GM21515 (cell line): Measurements from ENCODE around the gene SNRPF.
"Not testable (repeated sequence)": the region's sequence is repeated elsewhere in the genome, so short reads cannot be mapped to it uniquely, and the experiment has no call there.

Source experiments
- ATAC-seq: cut with Tn5 transposase; IDR thresholded peaks from one replicate; pipeline ENCODE4 v1.9.1; 2021; ENCODE audit not compliant: unreplicated experiment

Gene SNRPF

GRCh38 chr12:95858451-95859343 lies at the start of gene SNRPF:
Gene SNRPF, plus strand, starts transcription at chr12:95858952. Its CDS starts 122 bp downstream, at chr12:95859074.
- peak; percentile 99 for ATAC-seq

DNA sequence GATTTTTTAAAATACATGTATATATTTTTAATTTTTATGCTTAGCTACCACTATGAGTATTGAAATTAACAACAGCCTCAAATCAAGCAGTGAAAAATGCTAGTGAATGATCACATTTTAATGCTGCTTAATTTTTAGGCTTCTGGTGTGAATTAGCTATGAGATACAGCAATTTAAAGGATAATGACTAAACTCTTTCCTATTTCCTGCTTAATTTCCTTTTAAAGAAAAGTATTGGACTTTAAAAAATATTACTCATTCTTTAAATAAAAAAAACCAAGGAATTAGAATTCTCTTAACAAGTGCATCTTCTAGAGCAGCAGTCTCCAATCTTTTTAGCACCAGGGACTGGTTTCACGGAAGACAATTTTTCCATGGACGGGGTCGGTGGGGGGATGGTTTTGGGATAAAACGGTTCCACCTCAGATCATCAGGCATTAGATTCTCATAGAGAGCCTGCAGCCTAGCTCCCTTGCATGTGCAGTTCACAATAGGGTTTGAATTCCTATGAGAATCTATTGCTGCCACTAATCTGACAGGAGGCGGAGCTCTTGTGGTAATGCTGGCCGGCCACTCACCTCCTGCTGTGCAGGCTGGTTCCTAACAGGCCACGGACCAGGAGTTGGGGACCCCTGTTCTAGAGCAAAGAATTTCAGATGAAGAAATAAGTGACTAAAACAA lies 49.6 kb upstream of the SNRPF start:
- ATAC-seq, result no peak

DNA sequence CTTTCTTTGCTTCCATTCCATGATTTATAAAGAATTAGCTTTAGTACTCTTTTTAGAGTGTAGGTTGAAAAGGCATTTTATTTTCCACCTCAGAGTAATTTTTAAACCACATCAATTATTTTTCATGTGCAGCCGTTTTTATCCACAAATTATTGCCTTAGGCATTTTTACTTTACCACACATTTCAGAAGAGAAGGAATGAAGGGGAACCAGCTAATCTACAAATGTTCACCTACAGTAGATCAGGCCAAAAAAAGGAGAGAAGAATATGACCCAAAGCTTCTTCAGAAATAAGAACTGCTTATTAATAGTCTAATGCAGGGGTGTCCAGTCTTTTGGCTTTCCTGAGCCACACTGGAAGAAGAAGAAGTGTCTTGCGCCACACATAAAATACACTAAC lies 48.3 kb upstream of the SNRPF start:
- ATAC-seq, result no peak

DNA sequence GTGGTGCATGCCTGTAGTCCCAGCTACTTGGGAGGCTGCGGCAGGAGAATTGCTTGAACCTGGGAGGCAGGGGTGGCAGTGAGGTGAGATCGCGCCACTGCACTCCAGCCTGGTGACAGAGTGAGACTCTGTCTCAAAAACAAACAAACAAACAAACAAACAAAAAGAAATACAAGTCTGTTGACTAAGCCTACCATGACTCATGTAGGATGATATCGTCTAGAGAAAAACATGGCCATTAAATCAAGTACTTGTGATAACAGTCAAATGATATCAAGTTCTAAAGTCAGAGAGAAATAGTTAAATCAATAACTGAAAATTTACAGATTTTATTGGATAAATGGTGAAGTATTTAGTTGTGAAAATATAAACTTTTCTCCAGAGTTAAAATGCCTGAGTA lies 46.6 kb upstream of the SNRPF start:
- not testable (repeated sequence) for ATAC-seq

- no peak for ATAC-seq
Measured at GRCh38 chr12:95815632-95816212, 43.0 kb upstream of the SNRPF start.

- no peak for ATAC-seq
Measured at GRCh38 chr12:95820096-95820703, 38.6 kb upstream of the SNRPF start.

DNA sequence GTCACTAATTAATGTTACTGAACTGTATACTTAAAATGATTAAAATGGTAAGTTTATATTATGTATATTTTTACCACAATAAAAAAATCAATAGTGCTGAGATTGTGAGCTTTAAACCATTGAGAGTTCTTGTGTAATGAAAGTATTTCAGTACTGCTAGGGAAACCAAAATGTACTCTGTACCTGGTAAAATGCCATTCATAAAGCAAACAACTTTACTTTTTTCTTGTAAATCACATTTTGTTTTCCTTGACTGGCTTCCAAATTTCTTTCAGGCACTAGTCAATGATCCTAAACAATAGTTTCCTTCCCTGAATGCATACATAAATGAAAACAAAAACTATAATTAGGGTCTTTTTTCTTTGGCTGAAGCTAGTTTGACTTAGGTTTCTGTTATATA lies 29.4 kb upstream of the SNRPF start:
- ATAC-seq, result no peak

DNA sequence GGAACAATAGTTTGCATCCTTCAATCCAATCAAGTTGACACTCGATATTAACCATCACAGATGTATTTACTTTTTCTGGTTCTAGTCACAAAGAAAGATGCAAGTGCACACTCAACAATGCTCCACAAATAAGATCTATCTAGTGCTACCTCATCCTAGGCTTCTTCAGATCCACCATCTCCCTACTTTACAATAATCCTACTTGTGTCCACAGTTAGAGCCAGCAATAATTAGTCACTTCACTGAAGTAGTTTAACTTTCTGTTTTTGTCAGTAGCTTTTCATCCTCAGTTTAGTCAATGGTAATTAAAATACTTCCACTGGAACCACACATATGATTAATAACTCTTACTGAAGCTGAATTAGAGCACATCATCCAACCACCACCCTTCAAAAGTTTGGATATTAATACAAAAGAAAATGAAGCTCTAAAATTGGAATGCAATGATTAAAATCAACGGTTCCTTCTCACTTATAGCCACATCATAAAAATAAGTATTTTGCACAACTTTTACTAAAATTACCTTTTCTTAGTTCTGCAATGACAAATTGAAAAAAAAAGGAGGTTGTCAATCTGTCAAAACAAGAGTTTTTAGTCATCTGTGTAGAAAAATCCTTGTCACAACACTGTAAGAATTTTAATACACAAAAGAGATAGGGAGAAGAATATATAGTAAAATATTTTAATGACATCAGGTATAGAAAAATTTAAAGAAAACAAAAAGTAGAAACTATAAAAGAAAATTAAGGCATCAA lies 28.2 kb upstream of the SNRPF start:
- no peak for ATAC-seq

GRCh38 chr12:95834572-95834971 lies 24.2 kb upstream of the SNRPF start:
- no peak for ATAC-seq

DNA sequence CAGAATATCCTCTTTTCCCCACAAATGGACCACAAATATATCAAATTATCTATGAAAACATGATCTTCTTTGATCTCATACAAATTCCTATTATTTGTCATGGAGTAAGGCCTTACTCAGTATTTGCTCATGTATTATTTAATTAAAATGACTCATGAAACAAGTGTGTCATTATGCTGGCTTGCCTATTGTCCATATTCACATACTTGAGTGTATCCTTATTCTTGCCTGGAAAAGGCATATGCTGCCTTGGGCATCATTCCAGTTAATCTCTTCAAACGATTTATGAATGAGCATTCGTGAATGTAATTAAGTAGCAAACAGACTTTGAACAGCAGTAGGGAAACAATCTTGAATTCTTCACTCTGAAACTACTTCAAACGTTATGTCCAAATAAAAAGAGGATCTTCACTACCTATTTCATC lies 22.6 kb upstream of the SNRPF start:
- no peak for ATAC-seq

- ATAC-seq, result no peak
Measured at GRCh38 chr12:95836630-95837239, 22.0 kb upstream of the SNRPF start.

GRCh38 chr12:95837240-95838038 lies 21.3 kb upstream of the SNRPF start:
- no peak for ATAC-seq

DNA sequence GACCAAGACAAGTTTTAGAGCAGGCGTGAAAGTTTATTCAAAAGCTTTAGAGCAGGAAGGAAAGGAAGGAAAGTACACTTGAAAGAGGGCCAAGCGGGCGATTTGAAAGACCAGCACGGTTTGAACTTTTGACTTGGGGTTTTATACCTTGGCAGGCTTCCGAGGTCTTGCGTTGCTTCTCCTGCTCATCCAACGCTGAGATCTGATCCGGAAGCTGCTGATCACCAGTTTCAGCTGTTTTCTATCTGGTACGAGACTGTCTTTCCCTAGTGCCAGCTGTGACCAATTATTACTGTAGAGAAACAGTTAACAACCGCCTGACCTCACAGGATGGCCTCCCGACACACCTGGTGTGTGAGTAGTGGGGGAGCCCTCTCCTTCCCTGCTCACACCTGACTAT lies 20.6 kb upstream of the SNRPF start:
- ATAC-seq, result no peak

GRCh38 chr12:95842426-95842825 lies 16.3 kb upstream of the SNRPF start:
- not testable (repeated sequence) for ATAC-seq

DNA sequence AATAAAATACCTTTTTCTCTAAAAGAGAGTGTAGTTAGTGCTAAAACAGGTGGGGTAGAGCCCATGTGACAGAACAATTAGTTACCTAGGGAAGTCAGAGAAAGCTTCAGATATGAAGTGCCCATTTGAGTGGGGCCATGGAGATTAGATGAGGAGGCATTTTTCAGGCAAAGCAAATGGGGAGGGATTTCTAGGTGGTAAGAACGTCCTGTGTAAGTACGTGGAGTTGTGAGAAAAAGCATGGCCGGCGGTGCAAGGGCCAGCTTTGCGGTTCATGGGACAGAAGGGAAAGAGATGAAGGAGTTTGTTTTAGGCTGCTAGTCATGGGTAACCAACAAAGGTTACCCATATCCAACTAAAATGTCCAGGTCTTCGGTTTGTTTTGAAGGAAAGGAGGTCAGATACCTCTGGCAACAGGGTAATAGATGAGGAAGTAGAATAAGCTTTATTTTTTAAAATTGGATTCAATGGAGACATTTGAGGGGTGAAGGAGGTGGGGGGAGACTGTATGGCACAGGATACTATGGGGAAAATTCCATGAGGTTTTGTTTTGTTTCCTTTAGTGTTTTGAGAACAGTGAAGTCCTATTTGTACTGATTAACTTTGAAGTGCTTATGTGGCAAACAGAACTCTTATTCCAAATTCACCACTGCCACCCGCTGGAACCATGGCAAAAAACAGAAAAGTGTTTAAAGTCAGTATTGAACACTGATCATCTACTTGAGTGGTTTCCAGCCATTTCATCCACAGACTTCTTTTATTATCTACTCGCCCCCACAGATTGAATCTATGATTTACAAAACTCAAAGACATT lies 10.0 kb upstream of the SNRPF start:
- no peak for ATAC-seq

DNA sequence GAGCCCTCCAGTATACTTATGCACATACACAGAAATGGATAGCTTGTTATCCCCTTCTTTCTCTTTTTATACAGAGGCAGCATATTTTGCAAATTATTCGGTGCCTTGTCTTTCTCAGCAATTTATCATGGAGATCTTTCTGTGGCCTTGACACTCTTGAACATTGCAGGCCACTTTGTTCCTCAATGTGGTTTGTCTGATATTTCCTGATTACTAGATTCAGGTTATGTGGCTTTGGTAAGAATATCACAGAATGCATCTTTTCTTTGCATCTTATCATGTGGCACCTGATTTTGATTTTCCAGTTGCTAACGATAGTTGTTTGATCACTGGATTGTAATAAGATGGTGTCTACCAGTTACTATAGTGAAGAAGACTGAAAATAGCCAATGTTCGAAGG lies 7.1 kb upstream of the SNRPF start:
- ATAC-seq, result no peak

DNA sequence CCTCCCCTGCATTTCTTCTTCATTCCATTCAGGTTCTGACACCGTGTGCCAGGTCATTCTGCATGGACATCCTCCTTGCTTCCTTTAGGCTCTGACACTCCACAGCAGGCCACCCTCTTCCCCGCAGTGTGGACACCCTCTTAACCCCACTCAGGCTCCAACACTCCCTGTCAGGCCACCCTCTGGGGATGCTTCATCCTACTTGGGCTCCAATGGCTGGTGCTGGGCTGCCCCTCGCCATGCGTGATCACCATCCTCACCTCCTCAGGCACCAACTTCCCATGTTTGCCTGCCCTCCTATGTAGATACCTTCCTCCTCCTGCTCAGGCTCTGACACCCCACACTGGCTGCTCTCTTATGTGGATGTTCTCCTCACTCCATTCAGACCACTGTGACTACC lies 6.6 kb upstream of the SNRPF start:
- ATAC-seq, result no peak

- ATAC-seq, result no peak
Measured at GRCh38 chr12:95857156-95857555, 1.6 kb upstream of the SNRPF start.

DNA sequence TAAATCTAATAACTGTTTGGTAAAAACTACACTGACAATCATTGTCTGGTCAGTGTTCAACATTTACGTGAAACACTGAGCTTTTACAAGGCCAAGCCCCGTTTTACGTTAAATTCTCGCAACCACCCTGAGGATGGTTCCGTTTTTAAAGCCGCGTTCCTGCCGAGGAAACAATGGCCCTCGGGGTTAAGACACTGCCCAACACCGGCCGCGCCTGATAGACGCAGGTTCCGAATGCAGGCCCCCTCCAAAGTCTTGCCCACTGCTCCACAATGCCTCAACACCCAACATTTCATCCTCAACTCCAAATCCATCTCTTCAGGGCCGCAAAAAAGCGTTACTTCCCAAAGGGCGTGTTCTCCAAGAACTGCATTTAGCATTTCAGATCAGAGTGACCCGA lies 953 bp upstream of the SNRPF start:
- ATAC-seq, result no peak
